Adrenal gland (tissue), 12 donors: ENCODE data around the gene ZNF488. TPM values are rescaled to one million over a fixed set of nuclear protein-coding genes. Genes with fewer than 3 reads are reported as not detected.
A peak's percentile ranks its signal among the peaks of the same experiment; 100 is the strongest.

Experiments used
- DNase-seq, 7 donors: peaks; one replicate each; pipeline ENCODE4 v3.0.0-alpha.2; 2019 to 2020
- H3K27ac ChIP-seq, 5 donors: fragments of 200-600 bp; sonication (generic) in 4 of 5; 1 replicate in 3 of 5; 2 replicates in 2 of 5; pipeline versions ENCODE4 v1.5.1 to v1.8.0; 2016 to 2020; ENCODE audit warnings: mild to moderate bottlenecking in 1 of 5
- H3K27me3 ChIP-seq: fragments of 200-600 bp; 2 replicates; pipeline ENCODE4 v1.8.0; 2021
- H3K36me3 ChIP-seq, 2 donors: fragments of 200-600 bp; replicated peaks in 1 of 2; 1 replicate in 1 of 2; 2 replicates in 1 of 2; pipeline versions ENCODE4 v1.5.1 to v1.8.0; 2018 to 2022
- H3K4me1 ChIP-seq, 2 donors: fragments of 200-600 bp; replicated peaks in 1 of 2; 1 replicate in 1 of 2; 2 replicates in 1 of 2; pipeline versions ENCODE4 v1.5.1 to v1.8.0; 2018 to 2021
- H3K4me3 ChIP-seq, 4 donors: fragments of 200-600 bp; sonication (generic) in 3 of 4; one replicate each; pipeline ENCODE4 v1.5.1; 2016 to 2018
- H3K9me3 ChIP-seq, 3 donors: fragments of 200-600 bp; sonication (generic) in 1 of 3; replicated peaks in 1 of 3; 1 replicate in 2 of 3; 2 replicates in 1 of 3; pipeline versions ENCODE4 v1.5.1 to v1.8.0; 2016 to 2021
- POLR2A ChIP-seq, 2 donors: fragments of 450-650 bp; IDR thresholded peaks; one replicate each; pipeline ENCODE4 v1.6.1; 2017; ENCODE audit warnings: antibody characterized with exemption in 2 of 2, mild to moderate bottlenecking in 2 of 2, moderate library complexity in 1 of 2
- WGBS, 4 donors: extraction: QIAGEN DNeasy Blood & Tissue Kit in 2 of 4; methylation state at CpG; one replicate each; pipeline versions ENCODE4 v1.1.5 to v1.1.7; 2013 to 2017; 5-methylcytosine and 5-hydroxymethylcytosine counted together
- intact Hi-C, 2 donors: fragments of 100-400 bp; cut with DNase I; formaldehyde crosslinking; loops; one replicate each; pipeline versions ENCODE4 v1.14.1 to v1.15.0; 2022 to 2023
- polyA plus RNA-seq, 3 donors: library from polyadenylated mRNA; stranded (reverse); fragments of 200-250 nt in 2 of 3; fragments of 350-450 nt in 1 of 3; fragmentation: Illumina TruSeq in 1 of 3; extraction: RNeasy Lipid Tissue Mini Kit (QIAGEN cat#74804) in 1 of 3; gene quantifications; one replicate each; pipeline ENCODE4 v1.2.3, GENCODE V29; 2013 to 2014
- total RNA-seq, 9 donors: library from RNA; depleted of rRNA in 4 of 9; stranded (reverse); fragments of >200 nt in 4 of 9; fragments of 120-200 nt in 1 of 9; fragmentation: NEBNext Ultra II Directional in 1 of 9; extraction: Animal tissue kit (Norgen Biotek cat#: 25700) in 1 of 9; gene quantifications; one replicate each; pipeline versions ENCODE4 v1.1.0 to v1.2.4, GENCODE V29; 2013 to 2023
- TF ChIP-seq, protein P1 (sequence below), 6 experiments: fragments of 450-650 bp in 4 of 6; fragments of 200-600 bp in 2 of 6; sonication (generic) in 1 of 6; IDR thresholded peaks; 1 replicate in 5 of 6; 2 replicates in 1 of 6; pipeline versions ENCODE4 v1.5.1 to v1.8.0; 2016 to 2021; ENCODE audit warnings: antibody characterized with exemption in 6 of 6, mild to moderate bottlenecking in 2 of 6, moderate library complexity in 1 of 6
- donor health status: healthy with polysubstance abuse.
- donor health status: Bipolar disorder and iron deficiency.
- donor health status: DM: yes; HTN: yes; CAD: no.
- donor health status: DM: no; HTN: no; CAD: no.
- donor health status: DM: no; HTN: no; CAD: no.
- donor health status: DM: yes; HTN: yes; CAD: no.

ZNF488 gene
- total and polyA plus RNA-seq, 12 donors: 0.03 to 0.20 (median 0.11) TPM; not detected in 3

GRCh38 chr10:47383261-47384147 is 589 bp downstream of the ZNF488 start:
- peak overlapping the region in 1 of 4 donors; percentile 99 for H3K4me3 ChIP-seq
- DNase-seq: peak in 1 of 7 donors; percentile 27
- no peaks in the 10 kb centered on the region for H3K9me3 ChIP-seq
- 19 to 29% (median 20%) methylated on average over 9 of the region's 9 CpGs for WGBS, 4 donors
- H3K4me1 ChIP-seq: peaks cover 0 to 10% of the 10 kb centered on the region in 2 donors
- TF ChIP-seq, protein P1, sequence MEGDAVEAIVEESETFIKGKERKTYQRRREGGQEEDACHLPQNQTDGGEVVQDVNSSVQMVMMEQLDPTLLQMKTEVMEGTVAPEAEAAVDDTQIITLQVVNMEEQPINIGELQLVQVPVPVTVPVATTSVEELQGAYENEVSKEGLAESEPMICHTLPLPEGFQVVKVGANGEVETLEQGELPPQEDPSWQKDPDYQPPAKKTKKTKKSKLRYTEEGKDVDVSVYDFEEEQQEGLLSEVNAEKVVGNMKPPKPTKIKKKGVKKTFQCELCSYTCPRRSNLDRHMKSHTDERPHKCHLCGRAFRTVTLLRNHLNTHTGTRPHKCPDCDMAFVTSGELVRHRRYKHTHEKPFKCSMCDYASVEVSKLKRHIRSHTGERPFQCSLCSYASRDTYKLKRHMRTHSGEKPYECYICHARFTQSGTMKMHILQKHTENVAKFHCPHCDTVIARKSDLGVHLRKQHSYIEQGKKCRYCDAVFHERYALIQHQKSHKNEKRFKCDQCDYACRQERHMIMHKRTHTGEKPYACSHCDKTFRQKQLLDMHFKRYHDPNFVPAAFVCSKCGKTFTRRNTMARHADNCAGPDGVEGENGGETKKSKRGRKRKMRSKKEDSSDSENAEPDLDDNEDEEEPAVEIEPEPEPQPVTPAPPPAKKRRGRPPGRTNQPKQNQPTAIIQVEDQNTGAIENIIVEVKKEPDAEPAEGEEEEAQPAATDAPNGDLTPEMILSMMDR (IDR thresholded peaks at IDR 0.05): no peak
- TF ChIP-seq POLR2A (IDR thresholded peaks at IDR 0.05): no peak
- no peaks in the 10 kb centered on the region for H3K36me3 ChIP-seq
- intact Hi-C loops: loop anchor here (5.0 kb wide), 2 partner anchors 1096 to 1101 kb away; partner anchors contain the start of gene ANTXRL (in 1 of the 2)
- H3K27me3 ChIP-seq: no peaks in the 10 kb centered on the region
- H3K27ac ChIP-seq: no peak overlapping the region

GRCh38 chr10:47381427-47382379 is 2.4 kb downstream of the ZNF488 start:
- WGBS, 4 donors: 75 to 80% (median 79%) methylated on average over 6 to 9 of the region's 9 CpGs
- Histone ChIP-seq H3K4me3 (no peak overlapping the region), H3K27ac (no peak overlapping the region), H3K27me3 (peaks cover 1% of the 10 kb centered on the region), H3K36me3 (no peaks in the 10 kb centered on the region), H3K9me3 (no peaks in the 10 kb centered on the region), H3K4me1 (peaks cover 0 to 10% of the 10 kb centered on the region in 2 donors)
- DNase-seq: peak in 2 of 7 donors; percentile 7 to 35
- TF ChIP-seq, protein P1 (IDR thresholded peaks at IDR 0.05): no peak
- no peak for TF ChIP-seq POLR2A (IDR thresholded peaks at IDR 0.05)
- intact Hi-C loops: loop anchor here (5.0 kb wide), 2 partner anchors 1094 to 1099 kb away; partner anchors contain the start of gene ANTXRL (in 1 of the 2)

- H3K36me3 ChIP-seq: no peaks in the 10 kb centered on the region
- TF ChIP-seq, protein P1 (IDR thresholded peaks at IDR 0.05): no peak
- TF ChIP-seq POLR2A (IDR thresholded peaks at IDR 0.05): no peak
- WGBS, 4 donors: 59 to 100% (median 77%) methylated on average over 1 of the region's 1 CpG
- peaks cover 5% of the 10 kb centered on the region for H3K27me3 ChIP-seq
- no peak overlapping the region for H3K4me3 ChIP-seq
- DNase-seq: peak in 1 of 7 donors; percentile 18
- intact Hi-C loops: loop anchor here (5.0 kb wide), 2 partner anchors 1094 to 1099 kb away; partner anchors contain the start of gene ANTXRL (in 1 of the 2)
- H3K27ac ChIP-seq: no peak overlapping the region
- peaks cover 0 to 10% of the 10 kb centered on the region in 2 donors for H3K4me1 ChIP-seq
- H3K9me3 ChIP-seq: no peaks in the 10 kb centered on the region
Measured at GRCh38 chr10:47381103-47381395, 3.0 kb downstream of the ZNF488 start.
